AG04450 (cell line): ENCODE results near the gene MOSPD2. TPM values are rescaled to one million over a fixed set of nuclear protein-coding genes. Genes with fewer than 3 reads are reported as not detected.

Experiments used
- CTCF ChIA-PET: fragments of 300-600, 350-600 bp; formaldehyde crosslinking; extraction: SDS; loops from one replicate; lab custom pipeline; 2022; ENCODE audit warnings: antibody characterized with exemption, inconsistent platforms; lab: Charles Lee
- POLR2A ChIA-PET: fragments of 350-600 bp; formaldehyde crosslinking; extraction: SDS; loops from one replicate; lab custom pipeline; 2021; ENCODE audit warnings: antibody characterized with exemption, inconsistent platforms; lab: Yijun Ruan, JAX
- DNase-seq: peaks from one replicate; pipeline ENCODE4 v3.0.0-alpha.2; 2011; ENCODE audit warnings: low read depth, low spot score
- H3K27ac ChIP-seq: one replicate; pipeline ENCODE4 v1.5.1; 2012; ENCODE audit warnings: low read depth, low read length, control low read depth
- H3K27me3 ChIP-seq: one replicate; pipeline ENCODE4 v1.6.0; 2012; ENCODE audit warnings: low read length; ENCODE audit not compliant: control insufficient read depth, insufficient read depth
- H3K4me3 ChIP-seq: 2 replicates; pipeline ENCODE4 v1.5.1; 2011; ENCODE audit warnings: mild to moderate bottlenecking, low read depth, low read length, control low read depth
- H3K9me3 ChIP-seq: 2 replicates; pipeline ENCODE4 v1.5.1; 2012; ENCODE audit warnings: low read length; ENCODE audit not compliant: control insufficient read depth, insufficient read depth
- CTCF ChIP-seq: IDR thresholded peaks from 2 replicates; pipeline ENCODE4 v1.5.1; 2011; ENCODE audit warnings: low read depth, low read length, control low read depth, inconsistent platforms
- polyA plus RNA-seq: library from polyadenylated mRNA; depleted of rRNA; stranded (reverse); fragments of >200 nt; gene quantifications from 2 replicates; pipeline ENCODE4 v1.2.3, GENCODE V29; 2011

The MOSPD2 gene
- polyA plus RNA-seq, 1 experiment = 36.1 TPM

GRCh38 chrX:14899607-14900006 is 26.4 kb downstream of the MOSPD2 start:
- Histone ChIP-seq H3K4me3 (no peak overlapping the region), H3K27me3 (no peaks in the 10 kb centered on the region), H3K9me3 (no peaks in the 10 kb centered on the region), H3K27ac (no peak overlapping the region)
- POLR2A ChIA-PET = no interaction called here
- CTCF ChIA-PET = no interaction called here
- no peak for DNase-seq
- TF ChIP-seq CTCF = no peak

- TF ChIP-seq CTCF = no peak
- Histone ChIP-seq H3K27me3 (no peaks in the 10 kb centered on the region), H3K9me3 (no peaks in the 10 kb centered on the region), H3K4me3 (no peak overlapping the region), H3K27ac (no peak overlapping the region)
- CTCF ChIA-PET = interaction anchor here (0.6 kb wide), 1 partner anchor 295 kb away, joined by 3 read pairs; no protein-coding TSS in a partner anchor
- POLR2A ChIA-PET = no interaction called here
- DNase-seq = no peak
These were observed 29.3 kb downstream of the MOSPD2 start for GRCh38 chrX:14902537-14902936.

- Histone ChIP-seq H3K9me3 (no peaks in the 10 kb centered on the region), H3K27me3 (no peaks in the 10 kb centered on the region), H3K4me3 (no peak overlapping the region), H3K27ac (no peak overlapping the region)
- no peak for DNase-seq
- no peak for TF ChIP-seq CTCF
- ChIA-PET POLR2A (no interaction called here), CTCF (no interaction called here)
These were observed 30.7 kb downstream of the MOSPD2 start for GRCh38 chrX:14903891-14904290.

- H3K9me3 ChIP-seq = no peaks in the 10 kb centered on the region
- H3K27ac ChIP-seq = no peak overlapping the region
- CTCF ChIA-PET = interaction anchor here (1.5 kb wide), 1 partner anchor 230 kb away, joined by 4 read pairs; no protein-coding TSS in a partner anchor
- no peak for DNase-seq
- POLR2A ChIA-PET = no interaction called here
- TF ChIP-seq CTCF = no peak
- H3K27me3 ChIP-seq = no peaks in the 10 kb centered on the region
- H3K4me3 ChIP-seq = no peak overlapping the region
These were observed 40.0 kb downstream of the MOSPD2 start for GRCh38 chrX:14913241-14913640.

GRCh38 chrX:14915596-14915995 is 42.4 kb downstream of the MOSPD2 start:
- Histone ChIP-seq H3K9me3 (no peaks in the 10 kb centered on the region), H3K27ac (peak overlapping the region; percentile 47), H3K4me3 (no peak overlapping the region), H3K27me3 (no peaks in the 10 kb centered on the region)
- no peak for TF ChIP-seq CTCF
- POLR2A ChIA-PET = no interaction called here
- CTCF ChIA-PET = no interaction called here
- DNase-seq = no peak
